NT2/D1 (cell line): ENCODE results near the gene AK8.

Experiments
- SUZ12 ChIP-seq: IDR thresholded peaks from 2 replicates; pipeline ENCODE4 v1.6.1; 2011; ENCODE audit not compliant: insufficient read length, insufficient read depth; ENCODE audit errors: extremely low read depth
- YY1 ChIP-seq: IDR thresholded peaks from 2 replicates; pipeline ENCODE4 v1.6.1; 2011; ENCODE audit not compliant: insufficient read length, insufficient read depth
- ZNF274 ChIP-seq: IDR thresholded peaks from 2 replicates; pipeline ENCODE4 v1.6.1; 2011; ENCODE audit warnings: mild to moderate bottlenecking, low read depth, low read length

DNA sequence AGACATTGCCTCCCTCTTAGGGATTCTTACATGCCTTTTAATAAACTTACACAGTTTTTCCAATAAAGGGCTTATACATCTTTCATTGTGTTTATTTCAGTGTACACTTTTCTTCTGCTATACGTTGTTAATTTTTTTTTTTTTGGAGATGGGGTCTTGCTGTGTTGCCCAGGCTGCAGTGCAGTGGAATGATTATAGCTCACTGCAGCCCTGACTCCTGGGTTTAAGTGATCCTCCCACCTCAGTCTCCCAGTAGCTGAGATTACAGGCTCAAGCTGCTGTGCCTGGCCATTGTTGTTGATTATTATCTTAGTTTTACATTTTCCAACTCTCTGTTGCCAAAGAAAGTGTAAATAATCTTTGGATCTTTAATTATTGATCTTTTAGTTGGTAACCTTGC lies 118.0 kb downstream of the AK8 start:
- no peak for TF ChIP-seq SUZ12
- no peak for TF ChIP-seq YY1
- TF ChIP-seq ZNF274, result no peak
